ENCODE data around the gene SLC35A4.
A peak's percentile ranks its signal among the peaks of the same experiment; 100 is the strongest.

Gene SLC35A4

GRCh38 chr5:140558542-140558941 lies 6.1 kb upstream of the SLC35A4 start:
- TF ChIP-seq, protein P1, sequence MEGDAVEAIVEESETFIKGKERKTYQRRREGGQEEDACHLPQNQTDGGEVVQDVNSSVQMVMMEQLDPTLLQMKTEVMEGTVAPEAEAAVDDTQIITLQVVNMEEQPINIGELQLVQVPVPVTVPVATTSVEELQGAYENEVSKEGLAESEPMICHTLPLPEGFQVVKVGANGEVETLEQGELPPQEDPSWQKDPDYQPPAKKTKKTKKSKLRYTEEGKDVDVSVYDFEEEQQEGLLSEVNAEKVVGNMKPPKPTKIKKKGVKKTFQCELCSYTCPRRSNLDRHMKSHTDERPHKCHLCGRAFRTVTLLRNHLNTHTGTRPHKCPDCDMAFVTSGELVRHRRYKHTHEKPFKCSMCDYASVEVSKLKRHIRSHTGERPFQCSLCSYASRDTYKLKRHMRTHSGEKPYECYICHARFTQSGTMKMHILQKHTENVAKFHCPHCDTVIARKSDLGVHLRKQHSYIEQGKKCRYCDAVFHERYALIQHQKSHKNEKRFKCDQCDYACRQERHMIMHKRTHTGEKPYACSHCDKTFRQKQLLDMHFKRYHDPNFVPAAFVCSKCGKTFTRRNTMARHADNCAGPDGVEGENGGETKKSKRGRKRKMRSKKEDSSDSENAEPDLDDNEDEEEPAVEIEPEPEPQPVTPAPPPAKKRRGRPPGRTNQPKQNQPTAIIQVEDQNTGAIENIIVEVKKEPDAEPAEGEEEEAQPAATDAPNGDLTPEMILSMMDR (IDR thresholded peaks at IDR 0.05; ENCODE audit: low read length, missing control alignments): no peak
- no peak overlapping the region for H3K4me3 ChIP-seq (replicated peaks; ENCODE audit: low read depth, low read length)
- no peak for DNase-seq (ENCODE audit: low read depth)

DNA sequence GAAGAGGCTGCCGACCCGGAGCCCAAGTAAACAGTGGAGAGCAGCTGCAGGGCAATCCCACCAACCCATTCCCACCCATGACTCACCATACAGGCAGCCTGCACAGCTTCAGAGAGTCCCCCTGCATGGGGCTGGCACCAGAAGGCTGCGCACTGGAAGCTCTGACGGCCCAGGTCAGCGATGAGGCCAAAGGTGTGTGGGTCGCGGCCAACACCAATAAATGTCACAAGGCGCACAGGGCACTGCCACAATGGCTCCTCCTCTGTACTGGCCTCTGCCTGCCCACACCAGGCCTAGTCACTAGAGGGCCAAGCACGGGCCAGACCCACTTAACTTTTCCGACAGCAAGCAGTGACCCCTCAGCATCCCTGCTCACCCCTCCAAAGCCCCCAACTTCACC lies 4.4 kb upstream of the SLC35A4 start:
- DNase-seq (ENCODE audit: low read depth): no peak
- TF ChIP-seq, protein P1 (IDR thresholded peaks at IDR 0.05; ENCODE audit: low read length, missing control alignments): no peak
- H3K4me3 ChIP-seq (replicated peaks; ENCODE audit: low read depth, low read length): no peak overlapping the region

- TF ChIP-seq, protein P1 (IDR thresholded peaks at IDR 0.05; ENCODE audit: low read length, missing control alignments): no peak
- no peak for DNase-seq (ENCODE audit: low read depth)
- H3K4me3 ChIP-seq (replicated peaks; ENCODE audit: low read depth, low read length): no peak overlapping the region
These were observed 2.7 kb upstream of the SLC35A4 start for GRCh38 chr5:140561753-140562523.

DNA sequence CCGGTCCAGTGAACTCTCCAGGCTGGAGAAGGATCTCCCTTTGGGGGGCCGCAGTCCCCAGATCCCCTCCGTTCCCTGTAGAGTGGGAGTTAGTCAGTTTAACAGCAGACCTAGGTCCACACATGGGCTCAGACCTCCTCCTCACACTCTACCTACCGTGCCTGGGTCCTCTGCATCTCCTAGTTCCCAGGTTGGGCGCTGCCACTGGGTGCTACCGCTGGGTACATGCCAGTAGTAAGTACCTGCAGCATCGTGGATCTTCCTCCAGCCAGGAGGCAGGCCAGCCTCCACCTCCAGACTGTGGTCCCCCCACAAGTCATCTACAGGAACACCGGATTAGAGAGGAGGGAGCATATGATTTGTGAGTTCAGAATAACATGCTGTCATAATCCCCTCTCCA lies 1.0 kb upstream of the SLC35A4 start:
- H3K4me3 ChIP-seq (replicated peaks; ENCODE audit: low read depth, low read length): peak overlapping the region; percentile 95
- TF ChIP-seq, protein P1 (IDR thresholded peaks at IDR 0.05; ENCODE audit: low read length, missing control alignments): no peak
- no peak for DNase-seq (ENCODE audit: low read depth)

GRCh38 chr5:140565024-140565779 lies 574 bp downstream of the SLC35A4 start:
- DNase-seq (ENCODE audit: low read depth): peak; percentile 23
- TF ChIP-seq, protein P1 (IDR thresholded peaks at IDR 0.05; ENCODE audit: low read length, missing control alignments): no peak
- peak overlapping the region; percentile 95 for H3K4me3 ChIP-seq (replicated peaks; ENCODE audit: low read depth, low read length)

GRCh38 chr5:140565780-140566095 lies 1.1 kb downstream of the SLC35A4 start:
- peak overlapping the region; percentile 95 for H3K4me3 ChIP-seq (replicated peaks; ENCODE audit: low read depth, low read length)
- DNase-seq (ENCODE audit: low read depth): peak; percentile 39
- TF ChIP-seq, protein P1 (IDR thresholded peaks at IDR 0.05; ENCODE audit: low read length, missing control alignments): no peak

All from fibroblast of pulmonary artery (primary cell).